ENCODE data around the gene RANBP10. TPM values are rescaled to one million over a fixed set of nuclear protein-coding genes. Genes with fewer than 3 reads are reported as not detected.
"Not testable (repeated sequence)": the region's sequence is repeated elsewhere in the genome, so short reads cannot be mapped to it uniquely, and the experiment has no call there.

Gene RANBP10
- total RNA-seq, 2 donors from 2014 or later: 14.7 to 22.5 TPM

DNA sequence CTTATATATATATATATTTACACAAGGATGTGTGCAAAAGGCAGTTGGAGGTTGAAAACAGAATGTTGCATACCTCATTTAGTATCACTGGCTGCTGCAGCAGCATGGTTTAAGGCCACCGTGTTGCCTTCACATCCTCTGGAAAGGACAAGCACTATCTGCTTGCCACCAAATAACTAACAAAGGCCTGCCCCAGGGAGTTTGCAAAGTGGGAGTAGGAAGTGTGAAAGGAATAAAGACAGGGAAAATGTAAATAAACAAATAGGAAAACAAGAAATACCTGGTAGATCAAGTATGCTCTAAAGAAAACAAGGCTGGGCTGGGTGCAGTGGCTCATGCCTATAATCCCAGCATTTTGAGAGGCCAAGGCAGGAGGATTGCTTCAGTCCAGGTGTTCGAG is 53.7 kb downstream of the RANBP10 start:
- H3K27me3 ChIP-seq: no peaks in the 10 kb centered on the region
- TF ChIP-seq, protein P1, sequence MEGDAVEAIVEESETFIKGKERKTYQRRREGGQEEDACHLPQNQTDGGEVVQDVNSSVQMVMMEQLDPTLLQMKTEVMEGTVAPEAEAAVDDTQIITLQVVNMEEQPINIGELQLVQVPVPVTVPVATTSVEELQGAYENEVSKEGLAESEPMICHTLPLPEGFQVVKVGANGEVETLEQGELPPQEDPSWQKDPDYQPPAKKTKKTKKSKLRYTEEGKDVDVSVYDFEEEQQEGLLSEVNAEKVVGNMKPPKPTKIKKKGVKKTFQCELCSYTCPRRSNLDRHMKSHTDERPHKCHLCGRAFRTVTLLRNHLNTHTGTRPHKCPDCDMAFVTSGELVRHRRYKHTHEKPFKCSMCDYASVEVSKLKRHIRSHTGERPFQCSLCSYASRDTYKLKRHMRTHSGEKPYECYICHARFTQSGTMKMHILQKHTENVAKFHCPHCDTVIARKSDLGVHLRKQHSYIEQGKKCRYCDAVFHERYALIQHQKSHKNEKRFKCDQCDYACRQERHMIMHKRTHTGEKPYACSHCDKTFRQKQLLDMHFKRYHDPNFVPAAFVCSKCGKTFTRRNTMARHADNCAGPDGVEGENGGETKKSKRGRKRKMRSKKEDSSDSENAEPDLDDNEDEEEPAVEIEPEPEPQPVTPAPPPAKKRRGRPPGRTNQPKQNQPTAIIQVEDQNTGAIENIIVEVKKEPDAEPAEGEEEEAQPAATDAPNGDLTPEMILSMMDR (IDR thresholded peaks at IDR 0.05): no peak
- H3K36me3 ChIP-seq: no peaks in the 10 kb centered on the region
- no peaks in the 10 kb centered on the region for H3K4me1 ChIP-seq
- no peaks in the 10 kb centered on the region for H3K9me3 ChIP-seq
- H3K9ac ChIP-seq (ENCODE audit: low read depth in 2 of 2, low read length in 2 of 2): no peak overlapping the region
- intact Hi-C loops (cut with DNase I): no loop called here
- no peak overlapping the region for H3K27ac ChIP-seq
- DNase-seq: no peak
- H3K4me3 ChIP-seq: no peak overlapping the region

DNA sequence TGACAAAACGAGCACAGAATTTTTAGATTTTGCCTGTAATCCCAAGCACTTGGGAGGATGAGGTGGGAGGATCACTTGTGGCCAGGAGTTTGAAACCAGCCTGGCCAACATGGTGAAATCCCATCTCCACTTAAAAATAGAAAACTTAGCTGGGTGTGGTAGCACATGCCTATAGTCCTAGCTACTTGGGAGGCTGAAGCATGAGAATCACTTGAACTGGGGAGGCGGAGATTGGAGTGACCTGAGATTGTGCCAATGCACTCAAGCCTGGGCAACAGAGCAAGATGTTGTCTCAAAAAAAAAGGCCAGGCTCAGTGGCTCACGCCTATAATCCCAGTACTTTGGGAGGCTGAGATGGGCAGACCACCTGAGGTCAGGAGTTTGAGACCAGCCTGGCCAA is 55.0 kb downstream of the RANBP10 start:
- H3K4me1 ChIP-seq; H3K4me3 ChIP-seq; H3K9me3 ChIP-seq; H3K27ac ChIP-seq; intact Hi-C loops (cut with DNase I); H3K27me3 ChIP-seq; H3K36me3 ChIP-seq; H3K9ac ChIP-seq (ENCODE audit: low read depth in 2 of 2, low read length in 2 of 2); DNase-seq: not testable (repeated sequence)

DNA sequence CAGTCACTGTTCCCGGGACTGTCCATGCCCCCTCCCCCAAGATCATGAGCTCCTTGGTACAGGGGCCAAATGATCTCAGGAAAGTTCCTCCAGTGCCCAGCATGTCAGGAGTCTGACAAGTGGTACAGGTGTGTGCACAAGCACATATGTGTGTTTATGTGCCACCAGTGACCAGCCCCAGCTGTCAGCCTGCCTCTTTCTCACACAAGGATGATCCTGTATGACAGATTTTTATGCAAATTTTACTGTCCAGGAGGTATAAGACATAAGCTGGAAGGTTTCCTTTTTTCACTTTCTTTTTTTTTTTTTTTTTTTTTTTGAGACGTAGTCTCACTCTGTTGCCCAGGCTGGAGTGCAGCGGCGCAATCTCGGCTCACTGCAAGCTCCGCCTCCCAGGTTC is 55.9 kb downstream of the RANBP10 start:
- Histone ChIP-seq H3K27ac (no peak overlapping the region), H3K9me3 (no peaks in the 10 kb centered on the region), H3K4me1 (no peaks in the 10 kb centered on the region), H3K27me3 (no peaks in the 10 kb centered on the region), H3K9ac (ENCODE audit: low read depth in 2 of 2, low read length in 2 of 2) (no peak overlapping the region), H3K4me3 (no peak overlapping the region), H3K36me3 (no peaks in the 10 kb centered on the region)
- no peak for DNase-seq
- intact Hi-C loops (cut with DNase I): no loop called here
- TF ChIP-seq, protein P1 (IDR thresholded peaks at IDR 0.05): no peak

DNA sequence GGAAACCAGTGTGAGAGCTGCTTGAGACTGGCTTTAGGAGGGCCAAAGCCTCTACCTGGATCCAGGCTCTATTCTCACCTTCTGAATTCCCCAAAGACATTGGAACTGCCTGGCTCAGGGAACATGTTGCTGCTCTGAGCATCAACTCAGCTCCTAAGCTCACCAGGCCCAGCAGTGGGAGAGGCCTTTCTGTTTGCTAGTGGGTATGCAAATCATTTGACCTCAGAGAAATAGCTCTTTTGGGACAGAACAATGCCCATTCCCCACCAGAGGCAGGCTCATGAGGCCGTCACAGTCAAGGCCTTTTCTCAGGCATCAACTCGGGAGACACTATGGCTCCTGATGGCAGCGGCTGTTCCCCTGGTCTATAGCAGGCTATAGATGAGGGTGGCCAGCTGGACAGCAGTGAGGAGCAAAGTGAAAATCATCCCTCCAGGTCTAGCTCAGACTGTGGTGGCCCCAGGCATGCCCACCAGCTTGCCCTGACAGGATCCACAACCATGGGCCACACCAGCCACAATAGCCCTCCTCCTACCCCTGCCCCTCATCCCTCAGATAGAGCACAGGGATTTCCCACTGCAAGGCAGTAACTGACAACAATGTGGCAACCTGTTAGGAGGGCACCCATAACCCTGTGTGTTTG is 56.8 kb downstream of the RANBP10 start:
- TF ChIP-seq, protein P1 (IDR thresholded peaks at IDR 0.05): no peak
- DNase-seq: no peak
- no peaks in the 10 kb centered on the region for H3K27me3 ChIP-seq
- H3K4me1 ChIP-seq: no peaks in the 10 kb centered on the region
- H3K36me3 ChIP-seq: no peaks in the 10 kb centered on the region
- intact Hi-C loops (cut with DNase I): no loop called here
- H3K9me3 ChIP-seq: no peaks in the 10 kb centered on the region
- no peak overlapping the region for H3K27ac ChIP-seq
- H3K4me3 ChIP-seq: no peak overlapping the region
- no peak overlapping the region for H3K9ac ChIP-seq (ENCODE audit: low read depth in 2 of 2, low read length in 2 of 2)

DNA sequence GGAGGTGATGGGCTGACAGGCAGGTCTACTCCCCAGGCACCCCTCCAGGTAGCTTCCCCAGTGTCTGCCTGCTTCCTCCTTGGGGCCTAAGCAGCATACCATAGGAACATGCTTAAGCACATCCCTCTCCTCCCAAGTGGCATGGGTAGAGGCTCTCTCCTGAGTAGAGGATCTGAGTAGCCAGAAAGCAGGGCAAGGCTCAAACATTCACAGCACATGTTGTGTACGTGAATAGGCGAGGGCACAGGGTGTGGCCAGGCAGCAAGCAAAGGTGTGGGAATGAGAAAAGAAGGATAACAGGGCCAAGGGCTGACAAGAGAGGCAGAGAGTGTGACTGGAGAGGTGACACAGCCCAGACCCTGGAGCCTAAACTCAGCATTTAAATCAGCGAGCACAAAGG is 57.5 kb downstream of the RANBP10 start:
- DNase-seq: no peak
- Histone ChIP-seq H3K36me3 (no peaks in the 10 kb centered on the region), H3K4me1 (no peaks in the 10 kb centered on the region), H3K27me3 (no peaks in the 10 kb centered on the region), H3K9ac (ENCODE audit: low read depth in 2 of 2, low read length in 2 of 2) (no peak overlapping the region), H3K27ac (no peak overlapping the region), H3K4me3 (no peak overlapping the region), H3K9me3 (no peaks in the 10 kb centered on the region)
- intact Hi-C loops (cut with DNase I): no loop called here
- TF ChIP-seq, protein P1 (IDR thresholded peaks at IDR 0.05): no peak

DNA sequence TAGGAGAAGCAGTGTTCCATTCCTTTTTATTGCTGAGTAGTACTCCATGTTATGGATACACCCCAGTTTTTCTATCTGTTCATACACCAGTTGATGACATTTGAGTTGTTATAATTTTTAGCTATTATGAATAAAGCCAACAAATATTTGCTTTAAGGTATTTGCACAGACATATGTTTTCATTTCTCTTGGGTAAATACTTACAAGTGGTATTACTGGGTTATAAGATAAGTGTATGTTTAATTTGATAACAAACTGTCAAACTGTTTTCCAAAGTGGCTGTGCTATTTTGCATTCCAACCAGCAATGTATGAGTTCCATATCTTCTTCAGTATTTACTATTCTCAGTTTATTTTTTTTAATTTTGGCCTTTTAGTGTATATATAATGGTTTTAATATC is 59.5 kb downstream of the RANBP10 start:
- no peaks in the 10 kb centered on the region for H3K9me3 ChIP-seq
- H3K4me1 ChIP-seq: no peaks in the 10 kb centered on the region
- DNase-seq: no peak
- TF ChIP-seq, protein P1 (IDR thresholded peaks at IDR 0.05): no peak
- H3K27me3 ChIP-seq: no peaks in the 10 kb centered on the region
- intact Hi-C loops (cut with DNase I): no loop called here
- H3K36me3 ChIP-seq: no peaks in the 10 kb centered on the region
- no peak overlapping the region for H3K4me3 ChIP-seq
- no peak overlapping the region for H3K9ac ChIP-seq (ENCODE audit: low read depth in 2 of 2, low read length in 2 of 2)
- no peak overlapping the region for H3K27ac ChIP-seq
